DMS79 (cell line): Measurements from ENCODE around the gene BMAL2.
A peak's percentile ranks its signal among the peaks of the same experiment; 100 is the strongest.

Source experiments
- DNase-seq: peaks from one replicate; lab custom pipeline; 2025; lab: John Stamatoyannopoulos, UW

Gene BMAL2

GRCh38 chr12:27332714-27333402, at the start of gene BMAL2:
BMAL2 (plus strand) TSS chr12:27332836; CDS start chr12:27333073, 237 bp downstream.
- DNase-seq: peak; percentile 37

- DNase-seq: no peak
Measured at GRCh38 chr12:27284021-27284420, 48.6 kb upstream of the BMAL2 start.

- no peak for DNase-seq
Measured at GRCh38 chr12:27284751-27285150, 47.9 kb upstream of the BMAL2 start.

- no peak for DNase-seq
Measured at GRCh38 chr12:27285403-27285802, 47.2 kb upstream of the BMAL2 start.

- no peak for DNase-seq
Measured at GRCh38 chr12:27289414-27289813, 43.2 kb upstream of the BMAL2 start.

- no peak for DNase-seq
Measured at GRCh38 chr12:27290501-27291168, 42.0 kb upstream of the BMAL2 start.

GRCh38 chr12:27291862-27292261, 40.8 kb upstream of the BMAL2 start:
- no peak for DNase-seq

- no peak for DNase-seq
Measured at GRCh38 chr12:27292718-27293117, 39.9 kb upstream of the BMAL2 start.

GRCh38 chr12:27293463-27293862, 39.2 kb upstream of the BMAL2 start:
- DNase-seq: no peak

- no peak for DNase-seq
Measured at GRCh38 chr12:27296674-27297073, 36.0 kb upstream of the BMAL2 start.

GRCh38 chr12:27297566-27297965, 35.1 kb upstream of the BMAL2 start:
- no peak for DNase-seq

GRCh38 chr12:27299102-27299501, 33.5 kb upstream of the BMAL2 start:
- no peak for DNase-seq

GRCh38 chr12:27300226-27300625, 32.4 kb upstream of the BMAL2 start:
- DNase-seq: no peak

- peak; percentile 3 for DNase-seq
Measured at GRCh38 chr12:27303139-27304111, 29.2 kb upstream of the BMAL2 start.

- no peak for DNase-seq
Measured at GRCh38 chr12:27304856-27305255, 27.8 kb upstream of the BMAL2 start.

- DNase-seq: peak; percentile 2
Measured at GRCh38 chr12:27305673-27306456, 26.8 kb upstream of the BMAL2 start.

GRCh38 chr12:27309293-27309994, 23.2 kb upstream of the BMAL2 start:
- no peak for DNase-seq

- no peak for DNase-seq
Measured at GRCh38 chr12:27309995-27310315, 22.7 kb upstream of the BMAL2 start.

- no peak for DNase-seq
Measured at GRCh38 chr12:27316947-27317346, 15.7 kb upstream of the BMAL2 start.

GRCh38 chr12:27319409-27319808, 13.2 kb upstream of the BMAL2 start:
- no peak for DNase-seq

GRCh38 chr12:27319848-27320247, 12.8 kb upstream of the BMAL2 start:
- DNase-seq: no peak
